ENCODE measurements around the gene IGSF3. TPM values are rescaled to one million over a fixed set of nuclear protein-coding genes. Genes with fewer than 3 reads are reported as not detected.

IGSF3 gene
- total RNA-seq, 1 experiment from 2014 or later, result 32.4 TPM

DNA sequence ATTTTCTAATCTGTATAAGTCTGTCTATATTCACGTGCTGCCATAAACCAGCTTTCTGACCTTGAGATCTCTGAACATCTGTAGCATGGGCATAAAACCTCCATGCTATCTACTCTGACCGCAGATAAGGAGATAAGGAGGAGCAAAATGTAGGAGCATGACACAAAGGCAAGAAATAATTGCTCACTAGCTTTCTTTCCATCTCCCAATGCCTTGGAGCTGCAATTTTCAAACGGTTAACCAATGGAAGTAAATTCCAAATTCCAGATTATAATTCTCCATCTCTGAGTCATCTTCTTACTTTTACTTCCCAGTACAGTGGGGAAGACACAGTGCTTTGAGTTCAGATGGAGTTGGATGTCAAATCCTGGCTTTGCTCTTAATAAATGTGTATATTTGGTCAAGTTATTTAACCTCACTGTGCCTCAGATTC is 138.3 kb downstream of the IGSF3 start:
- Mint-ChIP-seq H3K4me3 (no peak overlapping the region), H3K27ac (no peak overlapping the region), H3K36me3 (peaks cover 16% of the 10 kb centered on the region), H3K9me3 (peaks cover 24% of the 10 kb centered on the region), H3K27me3 (ENCODE audit: low read depth) (peaks cover 26% of the 10 kb centered on the region), H3K4me1 (0 out of 2 replicates have a peak, but pooled peaks cover 5% of the 10 kb centered on the region)
- DNase-seq (ENCODE audit: low spot score) (no peak), ATAC-seq (no peak)
- TF ChIP-seq, protein P1, sequence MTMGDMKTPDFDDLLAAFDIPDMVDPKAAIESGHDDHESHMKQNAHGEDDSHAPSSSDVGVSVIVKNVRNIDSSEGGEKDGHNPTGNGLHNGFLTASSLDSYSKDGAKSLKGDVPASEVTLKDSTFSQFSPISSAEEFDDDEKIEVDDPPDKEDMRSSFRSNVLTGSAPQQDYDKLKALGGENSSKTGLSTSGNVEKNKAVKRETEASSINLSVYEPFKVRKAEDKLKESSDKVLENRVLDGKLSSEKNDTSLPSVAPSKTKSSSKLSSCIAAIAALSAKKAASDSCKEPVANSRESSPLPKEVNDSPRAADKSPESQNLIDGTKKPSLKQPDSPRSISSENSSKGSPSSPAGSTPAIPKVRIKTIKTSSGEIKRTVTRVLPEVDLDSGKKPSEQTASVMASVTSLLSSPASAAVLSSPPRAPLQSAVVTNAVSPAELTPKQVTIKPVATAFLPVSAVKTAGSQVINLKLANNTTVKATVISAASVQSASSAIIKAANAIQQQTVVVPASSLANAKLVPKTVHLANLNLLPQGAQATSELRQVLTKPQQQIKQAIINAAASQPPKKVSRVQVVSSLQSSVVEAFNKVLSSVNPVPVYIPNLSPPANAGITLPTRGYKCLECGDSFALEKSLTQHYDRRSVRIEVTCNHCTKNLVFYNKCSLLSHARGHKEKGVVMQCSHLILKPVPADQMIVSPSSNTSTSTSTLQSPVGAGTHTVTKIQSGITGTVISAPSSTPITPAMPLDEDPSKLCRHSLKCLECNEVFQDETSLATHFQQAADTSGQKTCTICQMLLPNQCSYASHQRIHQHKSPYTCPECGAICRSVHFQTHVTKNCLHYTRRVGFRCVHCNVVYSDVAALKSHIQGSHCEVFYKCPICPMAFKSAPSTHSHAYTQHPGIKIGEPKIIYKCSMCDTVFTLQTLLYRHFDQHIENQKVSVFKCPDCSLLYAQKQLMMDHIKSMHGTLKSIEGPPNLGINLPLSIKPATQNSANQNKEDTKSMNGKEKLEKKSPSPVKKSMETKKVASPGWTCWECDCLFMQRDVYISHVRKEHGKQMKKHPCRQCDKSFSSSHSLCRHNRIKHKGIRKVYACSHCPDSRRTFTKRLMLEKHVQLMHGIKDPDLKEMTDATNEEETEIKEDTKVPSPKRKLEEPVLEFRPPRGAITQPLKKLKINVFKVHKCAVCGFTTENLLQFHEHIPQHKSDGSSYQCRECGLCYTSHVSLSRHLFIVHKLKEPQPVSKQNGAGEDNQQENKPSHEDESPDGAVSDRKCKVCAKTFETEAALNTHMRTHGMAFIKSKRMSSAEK (CRISPR knock-in tag; IDR thresholded peaks at IDR 0.05; ENCODE audit: borderline replicate concordance), result no peak
- TF ChIP-seq TEAD1 (CRISPR knock-in tag; IDR thresholded peaks at IDR 0.05) (no peak), ZNF317 (CRISPR knock-in tag; IDR thresholded peaks at IDR 0.05; ENCODE audit: borderline replicate concordance, low read depth) (no peak), TP53 (CRISPR knock-in tag; IDR thresholded peaks at IDR 0.05) (no peak), ZMAT4 (CRISPR knock-in tag; IDR thresholded peaks at IDR 0.05) (no peak), ZNF121 (CRISPR knock-in tag; IDR thresholded peaks at IDR 0.05) (no peak), NFATC4 (CRISPR knock-in tag; IDR thresholded peaks at IDR 0.05) (no peak), CREB1 (CRISPR knock-in tag; IDR thresholded peaks at IDR 0.05) (no peak), GABPB1 (CRISPR knock-in tag; IDR thresholded peaks at IDR 0.05) (no peak), ZNF232 (CRISPR knock-in tag; IDR thresholded peaks at IDR 0.05) (no peak), ETV6 (CRISPR knock-in tag; IDR thresholded peaks at IDR 0.05) (no peak), SMAD3 (CRISPR knock-in tag; IDR thresholded peaks at IDR 0.05; ENCODE audit: borderline replicate concordance) (no peak), JUN (CRISPR knock-in tag; IDR thresholded peaks at IDR 0.05) (no peak), TEAD4 (CRISPR knock-in tag; IDR thresholded peaks at IDR 0.05) (no peak), GRHL2 (CRISPR knock-in tag; IDR thresholded peaks at IDR 0.05; ENCODE audit: insufficient replicate concordance, severe bottlenecking) (no peak)
- TF ChIP-seq, protein P2, sequence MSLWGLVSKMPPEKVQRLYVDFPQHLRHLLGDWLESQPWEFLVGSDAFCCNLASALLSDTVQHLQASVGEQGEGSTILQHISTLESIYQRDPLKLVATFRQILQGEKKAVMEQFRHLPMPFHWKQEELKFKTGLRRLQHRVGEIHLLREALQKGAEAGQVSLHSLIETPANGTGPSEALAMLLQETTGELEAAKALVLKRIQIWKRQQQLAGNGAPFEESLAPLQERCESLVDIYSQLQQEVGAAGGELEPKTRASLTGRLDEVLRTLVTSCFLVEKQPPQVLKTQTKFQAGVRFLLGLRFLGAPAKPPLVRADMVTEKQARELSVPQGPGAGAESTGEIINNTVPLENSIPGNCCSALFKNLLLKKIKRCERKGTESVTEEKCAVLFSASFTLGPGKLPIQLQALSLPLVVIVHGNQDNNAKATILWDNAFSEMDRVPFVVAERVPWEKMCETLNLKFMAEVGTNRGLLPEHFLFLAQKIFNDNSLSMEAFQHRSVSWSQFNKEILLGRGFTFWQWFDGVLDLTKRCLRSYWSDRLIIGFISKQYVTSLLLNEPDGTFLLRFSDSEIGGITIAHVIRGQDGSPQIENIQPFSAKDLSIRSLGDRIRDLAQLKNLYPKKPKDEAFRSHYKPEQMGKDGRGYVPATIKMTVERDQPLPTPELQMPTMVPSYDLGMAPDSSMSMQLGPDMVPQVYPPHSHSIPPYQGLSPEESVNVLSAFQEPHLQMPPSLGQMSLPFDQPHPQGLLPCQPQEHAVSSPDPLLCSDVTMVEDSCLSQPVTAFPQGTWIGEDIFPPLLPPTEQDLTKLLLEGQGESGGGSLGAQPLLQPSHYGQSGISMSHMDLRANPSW (CRISPR knock-in tag; conservative IDR thresholded peaks at IDR 0.05; ENCODE audit: low read depth), result no peak
- TF ChIP-seq, protein P3, sequence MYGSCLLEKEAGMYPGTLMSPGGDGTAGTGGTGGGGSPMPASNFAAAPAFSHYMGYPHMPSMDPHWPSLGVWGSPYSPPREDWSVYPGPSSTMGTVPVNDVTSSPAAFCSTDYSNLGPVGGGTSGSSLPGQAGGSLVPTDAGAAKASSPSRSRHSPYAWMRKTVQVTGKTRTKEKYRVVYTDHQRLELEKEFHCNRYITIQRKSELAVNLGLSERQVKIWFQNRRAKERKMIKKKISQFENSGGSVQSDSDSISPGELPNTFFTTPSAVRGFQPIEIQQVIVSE (CRISPR knock-in tag; IDR thresholded peaks at IDR 0.05; ENCODE audit: borderline replicate concordance), result no peak
- TF ChIP-seq, protein P4, sequence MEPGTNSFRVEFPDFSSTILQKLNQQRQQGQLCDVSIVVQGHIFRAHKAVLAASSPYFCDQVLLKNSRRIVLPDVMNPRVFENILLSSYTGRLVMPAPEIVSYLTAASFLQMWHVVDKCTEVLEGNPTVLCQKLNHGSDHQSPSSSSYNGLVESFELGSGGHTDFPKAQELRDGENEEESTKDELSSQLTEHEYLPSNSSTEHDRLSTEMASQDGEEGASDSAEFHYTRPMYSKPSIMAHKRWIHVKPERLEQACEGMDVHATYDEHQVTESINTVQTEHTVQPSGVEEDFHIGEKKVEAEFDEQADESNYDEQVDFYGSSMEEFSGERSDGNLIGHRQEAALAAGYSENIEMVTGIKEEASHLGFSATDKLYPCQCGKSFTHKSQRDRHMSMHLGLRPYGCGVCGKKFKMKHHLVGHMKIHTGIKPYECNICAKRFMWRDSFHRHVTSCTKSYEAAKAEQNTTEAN (CRISPR knock-in tag; IDR thresholded peaks at IDR 0.05), result no peak
- CTCF ChIA-PET, result no interaction called here
- POLR2A ChIA-PET, result no interaction called here

All from WTC11 (cell line).